ENCODE measurements around the gene MSANTD3. TPM values are rescaled to one million over a fixed set of nuclear protein-coding genes. Genes with fewer than 3 reads are reported as not detected.

The MSANTD3 gene
- total RNA-seq, 5 donors from 2014 or later (not counting 1 experiment from before 2014, with no cell fraction given) = 7.7 to 15.3 (median 13.1) TPM

- WGBS (ENCODE audit: insufficient coverage) = no CpG with 5 or more reads among the region's 4 CpGs
- no peak for ATAC-seq (replicated peaks in 1 of 4)
- H3K36me3 Mint-ChIP-seq = no peaks in the 10 kb centered on the region
- no peaks in the 10 kb centered on the region for H3K4me1 ChIP-seq (ENCODE audit: control insufficient read depth in 1 of 2, extremely low read depth in 1 of 2, insufficient read depth in 2 of 2, low read length in 2 of 2)
- H3K9me3 Mint-ChIP-seq = no peaks in the 10 kb centered on the region
- no peak overlapping the region for H3K27ac ChIP-seq (ENCODE audit: low read length)
- H3K36me3 ChIP-seq (ENCODE audit: control insufficient read depth in 2 of 2, extremely low read depth in 1 of 2, insufficient read depth in 1 of 2, low read length in 1 of 2) = no peaks in the 10 kb centered on the region
- no peaks in the 10 kb centered on the region for H3K27me3 ChIP-seq (replicated peaks in 1 of 2; ENCODE audit: control insufficient read depth in 2 of 2, extremely low read depth in 1 of 2, insufficient read depth in 2 of 2, low read length in 1 of 2)
- H3K9me3 ChIP-seq = no peaks in the 10 kb centered on the region
- ChIA-PET POLR2A (no interaction called here), CTCF (no interaction called here)
- H3K4me1 Mint-ChIP-seq = no peaks in the 10 kb centered on the region
- no peaks in the 10 kb centered on the region for H3K27me3 Mint-ChIP-seq
- no peak overlapping the region for H3K27ac Mint-ChIP-seq
- no peak overlapping the region for H3K4me3 ChIP-seq (ENCODE audit: control insufficient read depth in 1 of 2, extremely low read depth in 1 of 2, low read length in 1 of 2)
- DNase-seq = no peak
- H3K4me3 Mint-ChIP-seq = no peak overlapping the region
These were observed 72.5 kb downstream of the MSANTD3 start for GRCh38 chr9:100499460-100499859.

- no peak for ATAC-seq (replicated peaks in 1 of 4)
- no peaks in the 10 kb centered on the region for H3K9me3 Mint-ChIP-seq
- H3K27ac ChIP-seq (ENCODE audit: low read length) = no peak overlapping the region
- no peak for DNase-seq
- no peak overlapping the region for H3K4me3 Mint-ChIP-seq
- H3K36me3 ChIP-seq (ENCODE audit: control insufficient read depth in 2 of 2, extremely low read depth in 1 of 2, insufficient read depth in 1 of 2, low read length in 1 of 2) = no peaks in the 10 kb centered on the region
- no peaks in the 10 kb centered on the region for H3K27me3 ChIP-seq (replicated peaks in 1 of 2; ENCODE audit: control insufficient read depth in 2 of 2, extremely low read depth in 1 of 2, insufficient read depth in 2 of 2, low read length in 1 of 2)
- POLR2A ChIA-PET = no interaction called here
- WGBS (ENCODE audit: insufficient coverage) = no CpG with 5 or more reads among the region's 2 CpGs
- no peaks in the 10 kb centered on the region for H3K4me1 Mint-ChIP-seq
- no peak overlapping the region for H3K4me3 ChIP-seq (ENCODE audit: control insufficient read depth in 1 of 2, extremely low read depth in 1 of 2, low read length in 1 of 2)
- no peaks in the 10 kb centered on the region for H3K27me3 Mint-ChIP-seq
- H3K4me1 ChIP-seq (ENCODE audit: control insufficient read depth in 1 of 2, extremely low read depth in 1 of 2, insufficient read depth in 2 of 2, low read length in 2 of 2) = no peaks in the 10 kb centered on the region
- CTCF ChIA-PET = no interaction called here
- H3K9me3 ChIP-seq = no peaks in the 10 kb centered on the region
- no peaks in the 10 kb centered on the region for H3K36me3 Mint-ChIP-seq
- H3K27ac Mint-ChIP-seq = no peak overlapping the region
These were observed 72.9 kb downstream of the MSANTD3 start for GRCh38 chr9:100499866-100500265.

Other genes with a start within 250 kb of the MSANTD3 start
- 10 to 100 TPM; 14.7 to 18.9 (median 16.7) TPM for gene TEX10, start 74.2 kb upstream of the MSANTD3 start, total RNA-seq
- under 1 TPM in 2 of 5 donors, not detected in 3; 0.22 to 0.26 TPM for gene TMEFF1, start 46.0 kb downstream of the MSANTD3 start, total RNA-seq
- gene CAVIN4, start 150.9 kb downstream of the MSANTD3 start, total RNA-seq = under 1 TPM in 4 of 5 donors, not detected in 1; 0.13 to 0.26 (median 0.18) TPM